Activated CD4-positive, CD25-positive, alpha-beta regulatory T cell treated with anti-CD3 and anti-CD28 coated beads, Interleukin-2, amount 50 U/mL, for 24 hours (primary cell): ENCODE results near the gene CCNB1.
"Not testable (repeated sequence)": the region's sequence is repeated elsewhere in the genome, so short reads cannot be mapped to it uniquely, and the experiment has no call there.

Experiments used
- ATAC-seq, 2 donors: fragments of 150-1000 bp; cut with Tn5 transposase; one replicate each; pipeline ENCODE4 v1.10.0; 2021; ENCODE audit warnings: mild to moderate bottlenecking in 1 of 2, moderate library complexity in 1 of 2

Gene CCNB1

DNA sequence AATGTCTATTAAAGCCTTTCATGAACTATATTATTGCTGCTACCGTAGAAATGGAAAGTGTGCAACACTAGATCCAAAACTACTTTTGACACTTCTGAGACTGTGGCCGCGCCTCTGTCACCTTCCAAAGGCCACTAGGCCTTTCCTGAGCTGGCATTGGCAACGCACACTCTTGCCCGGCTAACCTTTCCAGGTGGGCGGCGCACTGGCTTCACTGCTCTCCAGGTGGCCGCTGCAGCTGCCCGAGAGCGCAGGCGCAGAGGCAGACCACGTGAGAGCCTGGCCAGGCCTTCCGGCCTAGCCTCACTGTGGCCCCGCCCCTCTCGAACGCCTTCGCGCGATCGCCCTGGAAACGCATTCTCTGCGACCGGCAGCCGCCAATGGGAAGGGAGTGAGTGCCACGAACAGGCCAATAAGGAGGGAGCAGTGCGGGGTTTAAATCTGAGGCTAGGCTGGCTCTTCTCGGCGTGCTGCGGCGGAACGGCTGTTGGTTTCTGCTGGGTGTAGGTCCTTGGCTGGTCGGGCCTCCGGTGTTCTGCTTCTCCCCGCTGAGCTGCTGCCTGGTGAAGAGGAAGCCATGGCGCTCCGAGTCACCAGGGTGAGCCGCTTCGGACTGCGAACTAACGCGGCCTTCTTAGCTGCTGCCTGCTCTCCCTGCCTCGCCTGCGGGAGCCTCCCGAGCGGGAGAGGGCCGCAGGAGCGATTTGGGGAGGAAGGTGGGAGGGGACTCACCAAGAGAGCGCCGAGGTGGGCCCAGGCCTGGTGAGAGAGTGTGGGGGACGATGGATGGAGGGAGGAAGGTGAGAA, at the start of gene CCNB1:
TSS of gene CCNB1 (plus strand) at position 465 of the 807 bp plus-strand sequence. CDS start at position 578, 113 bp downstream.
- ATAC-seq: peak; percentile 99 to 100

DNA sequence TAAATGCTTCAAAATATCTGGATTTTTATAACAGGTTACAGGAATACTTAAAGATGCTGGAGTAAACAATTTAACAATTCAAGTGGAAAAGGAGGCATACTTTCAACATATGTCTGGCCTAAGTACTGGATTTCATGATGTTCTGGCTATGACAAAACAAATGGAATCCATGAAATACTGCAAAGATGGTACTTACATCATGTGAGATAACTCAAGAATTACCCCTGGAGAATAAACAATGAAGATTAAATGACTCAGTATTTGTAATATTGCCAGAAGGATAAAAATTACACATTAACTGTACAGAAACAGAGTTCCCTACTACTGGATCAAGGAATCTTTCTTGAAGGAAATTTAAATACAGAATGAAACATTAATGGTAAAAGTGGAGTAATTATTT, 37.5 kb upstream of the CCNB1 start:
- no peak for ATAC-seq

DNA sequence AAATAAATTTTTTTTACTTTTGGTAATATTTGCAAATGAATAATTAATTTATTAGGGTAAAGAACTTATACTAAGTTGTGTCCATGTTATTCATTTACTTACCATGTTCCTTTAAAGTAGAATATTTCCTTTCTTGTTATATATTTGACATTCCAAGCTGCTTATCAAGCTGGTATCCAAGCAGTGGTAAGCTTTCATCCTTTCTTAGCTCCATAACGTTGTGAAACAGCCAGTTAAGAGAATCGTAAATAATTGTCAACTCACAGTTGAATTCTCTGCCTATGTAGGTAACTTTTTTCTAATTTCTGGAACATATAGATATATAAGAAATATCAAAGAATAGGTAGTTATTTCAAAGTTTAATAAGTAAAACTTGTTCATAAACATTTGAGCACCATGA, 36.7 kb upstream of the CCNB1 start:
- no peak for ATAC-seq

DNA sequence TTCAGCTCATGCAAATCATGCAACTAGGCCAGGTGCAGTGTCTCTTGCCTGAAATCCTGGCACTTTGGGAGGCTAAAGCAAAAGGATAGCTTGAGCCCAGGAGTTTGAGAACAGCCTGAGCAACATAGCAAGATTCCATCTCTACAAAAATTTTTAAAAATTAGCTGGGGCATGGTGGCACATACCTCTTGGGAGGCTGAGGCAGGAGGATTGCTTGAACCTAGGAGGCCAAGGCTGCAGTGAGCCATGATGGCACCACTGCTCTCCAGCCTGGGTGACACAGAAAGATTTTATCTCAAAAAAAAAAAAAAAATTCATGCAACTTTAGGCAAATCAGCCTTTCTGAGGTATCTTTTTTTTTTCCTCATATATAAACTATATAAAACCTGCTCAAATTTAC, 35.6 kb upstream of the CCNB1 start:
- ATAC-seq: no peak

DNA sequence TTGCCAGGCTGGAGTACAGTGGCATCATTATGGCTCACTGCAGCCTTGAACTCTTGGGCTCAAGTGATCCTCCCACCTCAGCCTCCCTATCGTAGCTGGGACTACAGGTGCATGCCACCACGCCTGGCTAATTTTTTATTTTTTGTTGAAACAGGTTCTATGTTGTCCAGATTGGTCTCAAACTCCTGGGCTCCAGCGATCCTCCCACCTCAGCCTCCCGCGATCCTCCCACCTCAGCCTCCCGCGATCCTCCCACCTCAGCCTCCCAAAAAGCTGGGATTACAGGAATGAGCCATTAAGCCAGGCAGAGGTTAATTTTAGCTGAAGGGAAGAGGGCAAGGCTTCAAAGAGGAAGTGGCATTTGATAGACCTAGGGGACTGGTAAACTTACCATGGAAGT, 32.8 kb upstream of the CCNB1 start:
- ATAC-seq: no peak

DNA sequence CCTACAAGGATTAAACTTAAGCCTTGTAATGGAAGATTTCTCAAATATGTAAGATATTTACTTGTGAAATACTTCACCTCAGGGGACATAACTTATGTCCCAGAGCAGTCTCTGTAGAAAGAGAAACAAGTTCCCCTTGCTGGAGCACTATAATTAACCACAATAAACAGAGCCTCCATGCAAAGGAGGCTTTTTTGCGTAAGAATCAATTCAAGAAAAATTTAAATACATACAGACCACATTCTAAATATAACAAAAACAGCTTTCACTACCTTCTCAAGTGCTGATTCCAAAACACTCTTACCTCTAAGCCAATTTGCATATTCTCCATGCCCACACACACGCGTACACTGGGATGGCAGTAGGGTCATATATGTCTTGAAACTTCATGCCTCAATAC, 30.7 kb upstream of the CCNB1 start:
- no peak for ATAC-seq

DNA sequence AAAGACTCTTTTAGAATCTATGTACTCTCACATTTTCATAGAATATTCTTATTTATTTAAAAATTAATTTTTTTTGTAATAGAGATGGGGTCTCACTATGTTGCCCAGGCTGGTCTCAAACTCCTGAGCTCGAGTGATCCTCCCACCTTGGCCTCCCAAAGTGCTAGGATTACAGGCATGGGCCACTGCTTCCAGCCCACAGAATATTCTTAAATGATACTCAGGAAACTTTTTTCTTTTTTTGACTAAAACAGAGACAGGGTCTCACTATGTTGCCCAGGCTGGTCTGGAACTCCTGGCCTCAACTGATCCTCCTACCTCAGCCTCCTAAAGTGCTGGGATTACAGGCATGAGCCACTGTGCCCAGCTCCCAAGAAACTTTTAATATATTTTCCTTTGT, 29.7 kb upstream of the CCNB1 start:
- ATAC-seq: not testable (repeated sequence)

DNA sequence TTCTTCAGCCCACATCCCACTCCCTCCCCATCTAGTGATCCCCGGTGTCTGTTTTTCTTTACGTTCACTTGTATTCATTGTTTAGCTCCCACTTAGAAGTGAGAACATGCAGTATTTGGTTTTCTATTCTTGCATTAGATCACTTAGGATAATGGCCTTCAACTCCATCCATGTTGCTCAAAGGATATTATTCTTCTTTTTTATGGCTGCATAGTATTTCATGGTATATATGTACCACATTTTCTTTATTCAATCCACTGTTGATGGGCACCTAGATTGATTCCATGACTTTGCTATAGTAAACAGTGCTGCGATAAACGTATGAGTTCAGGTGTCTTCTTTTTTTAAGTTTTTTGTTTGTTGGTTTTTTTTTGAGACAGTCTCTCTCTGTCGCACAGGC, 29.1 kb upstream of the CCNB1 start:
- no peak for ATAC-seq

DNA sequence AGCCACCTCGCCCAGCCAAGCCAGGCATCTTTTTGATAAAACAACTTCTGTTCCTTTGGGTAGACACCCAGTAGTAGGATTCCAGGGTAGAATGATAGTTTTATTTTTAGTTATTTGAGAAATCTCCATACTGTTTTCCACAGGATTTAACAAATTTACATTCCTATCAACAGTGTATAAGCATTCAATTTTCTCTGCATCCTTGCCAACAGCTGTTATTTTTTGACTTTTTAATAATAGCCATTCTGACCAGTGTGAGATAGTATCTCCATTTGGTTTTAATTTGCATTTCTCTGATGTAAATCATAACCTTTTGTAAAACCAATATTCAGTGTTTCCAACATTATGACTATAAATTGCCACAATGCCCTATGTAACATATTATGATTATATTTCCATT, 28.2 kb upstream of the CCNB1 start:
- ATAC-seq: no peak

DNA sequence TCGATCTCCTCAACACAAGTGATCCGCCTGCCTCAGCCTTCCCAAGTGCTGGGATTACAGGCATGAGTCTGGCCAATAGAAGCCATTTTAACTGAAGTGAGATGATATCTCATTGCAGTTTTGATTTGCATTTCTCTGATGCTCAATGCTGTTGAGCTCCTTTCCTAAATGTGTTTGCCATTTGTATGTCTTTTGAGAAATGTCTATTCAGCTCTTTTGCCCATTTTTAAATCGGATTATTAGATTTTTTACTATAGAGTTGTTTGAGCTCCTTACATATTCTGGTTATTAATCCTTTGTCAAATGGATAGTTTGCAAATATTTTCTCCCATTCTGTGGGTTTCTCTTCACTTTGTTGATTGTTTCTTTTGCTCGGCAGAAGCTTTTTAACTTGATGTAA, 26.7 kb upstream of the CCNB1 start:
- ATAC-seq: not testable (repeated sequence)

DNA sequence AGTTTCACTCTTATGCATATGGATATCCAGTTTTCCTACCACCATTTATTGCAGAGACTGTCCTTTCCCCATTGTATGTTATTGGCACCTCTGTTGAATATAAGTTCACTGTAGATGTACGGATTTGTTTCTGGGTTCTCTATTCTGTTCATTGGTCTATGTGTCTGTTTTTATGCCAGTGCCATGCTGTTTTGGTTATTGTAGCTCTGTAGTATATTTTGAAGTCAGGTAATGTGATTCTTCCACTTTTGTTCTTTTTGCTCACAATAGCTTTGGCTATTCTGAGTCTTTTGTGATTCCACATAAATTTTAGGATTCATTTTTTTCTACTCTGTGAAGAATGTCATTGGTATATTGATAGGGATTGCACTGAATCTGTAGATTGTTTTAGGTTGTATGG, 26.1 kb upstream of the CCNB1 start:
- no peak for ATAC-seq

DNA sequence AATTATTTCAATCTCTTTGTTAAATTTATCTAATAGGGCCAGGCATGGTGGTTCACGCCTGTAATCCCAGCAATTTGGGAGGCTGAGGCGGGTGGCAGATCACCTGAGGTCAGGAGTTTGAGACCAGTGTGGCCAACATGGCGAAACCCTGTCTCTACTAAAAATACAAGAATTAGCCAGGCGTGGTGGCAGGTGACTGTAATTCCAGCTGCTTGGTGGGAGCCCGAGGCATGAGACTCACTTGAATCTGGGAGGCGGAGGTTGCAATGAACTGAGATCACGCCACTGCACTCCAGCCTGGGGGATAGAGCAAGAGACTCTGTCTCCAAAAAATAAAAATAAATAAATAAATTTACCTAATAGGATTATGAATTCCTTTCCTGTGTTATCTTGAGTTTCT, 18.4 kb upstream of the CCNB1 start:
- not testable (repeated sequence) for ATAC-seq

DNA sequence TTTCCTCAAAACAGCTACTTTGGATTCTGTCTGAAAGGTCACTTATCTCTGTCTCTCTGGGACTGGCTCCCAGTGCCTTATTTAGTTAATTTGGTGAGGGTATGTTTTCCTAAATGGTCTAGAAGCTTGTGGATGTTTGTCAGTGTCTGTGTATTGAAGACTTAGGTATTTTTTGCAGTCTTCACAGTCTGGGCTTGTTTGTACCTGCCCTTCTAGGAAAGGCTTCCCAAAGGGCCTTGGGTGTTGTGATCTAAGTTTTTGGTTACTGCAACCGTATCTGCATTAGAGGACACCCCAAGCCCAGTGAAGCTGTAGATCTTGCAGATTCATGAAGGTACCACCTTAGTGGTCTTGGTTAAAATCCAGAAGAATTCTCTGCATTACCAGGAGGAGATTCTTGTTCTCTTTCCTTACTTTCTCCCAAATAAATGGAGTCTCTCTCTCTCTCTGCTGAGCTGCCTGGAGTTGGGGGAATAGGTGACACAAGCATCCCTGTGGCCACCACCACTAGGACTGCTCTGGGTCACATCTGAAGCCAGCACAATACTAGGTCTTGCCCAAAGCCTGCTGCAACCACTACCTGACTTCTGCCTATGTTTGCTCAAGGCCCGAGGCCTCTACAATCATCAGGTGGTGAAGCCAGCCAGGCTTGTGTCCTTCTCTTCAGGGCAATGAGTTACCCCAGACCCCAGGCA, 17.8 kb upstream of the CCNB1 start:
- ATAC-seq: no peak

DNA sequence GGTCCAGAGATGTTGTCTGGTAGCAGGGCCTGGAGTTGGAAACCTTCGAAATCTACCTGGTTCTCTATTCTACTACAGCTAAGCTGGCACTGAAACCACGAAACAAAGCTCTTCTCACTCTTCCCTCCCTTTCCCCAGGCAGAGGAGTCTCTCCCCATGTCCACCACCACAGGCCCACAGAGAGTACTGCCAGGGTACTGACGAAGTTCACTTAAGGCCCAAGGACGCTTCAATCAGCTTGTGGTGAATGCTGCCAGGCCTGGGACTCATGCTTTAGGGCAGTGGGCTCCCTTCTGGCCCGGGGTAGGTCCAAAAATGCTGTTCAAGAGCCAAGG, 17.3 kb upstream of the CCNB1 start:
- no peak for ATAC-seq

DNA sequence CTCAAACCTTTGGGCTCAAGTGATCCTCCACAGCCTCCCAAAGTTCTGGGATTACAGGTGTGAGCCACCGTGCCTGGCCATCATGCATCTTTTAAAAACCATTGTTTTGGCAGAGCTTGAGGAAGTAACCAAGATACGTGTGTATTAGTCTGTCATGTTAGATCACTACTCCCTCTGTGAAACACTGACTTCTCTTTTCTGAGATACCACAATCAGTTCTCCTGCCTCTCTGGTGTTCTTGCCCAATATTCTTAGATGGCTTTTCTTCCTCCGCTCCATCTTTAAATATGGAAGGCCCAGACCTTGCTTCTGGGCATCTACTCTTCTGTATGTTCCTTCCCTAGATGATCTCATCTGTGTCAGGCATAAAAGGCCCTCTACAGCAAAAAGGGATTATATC, 14.2 kb upstream of the CCNB1 start:
- no peak for ATAC-seq

DNA sequence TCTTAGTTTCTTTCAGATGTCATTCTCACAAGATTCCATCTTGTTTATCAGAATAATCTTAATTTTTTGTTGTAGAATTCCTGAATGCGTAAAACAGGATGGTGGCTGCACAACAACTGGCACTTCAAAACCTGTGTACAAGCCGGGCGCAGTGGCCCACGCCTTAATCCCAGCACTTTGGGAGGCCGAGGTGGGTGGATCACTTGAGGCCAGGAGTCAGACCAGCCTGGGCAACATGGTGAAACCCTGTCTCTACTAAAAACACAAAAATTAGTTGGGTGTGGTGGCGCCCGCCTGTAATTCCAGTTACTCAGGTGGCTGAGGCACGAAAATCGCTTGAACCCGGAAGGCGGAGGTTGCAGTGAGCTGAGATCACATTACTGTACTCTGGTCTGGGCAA, 10.5 kb upstream of the CCNB1 start:
- no peak for ATAC-seq

DNA sequence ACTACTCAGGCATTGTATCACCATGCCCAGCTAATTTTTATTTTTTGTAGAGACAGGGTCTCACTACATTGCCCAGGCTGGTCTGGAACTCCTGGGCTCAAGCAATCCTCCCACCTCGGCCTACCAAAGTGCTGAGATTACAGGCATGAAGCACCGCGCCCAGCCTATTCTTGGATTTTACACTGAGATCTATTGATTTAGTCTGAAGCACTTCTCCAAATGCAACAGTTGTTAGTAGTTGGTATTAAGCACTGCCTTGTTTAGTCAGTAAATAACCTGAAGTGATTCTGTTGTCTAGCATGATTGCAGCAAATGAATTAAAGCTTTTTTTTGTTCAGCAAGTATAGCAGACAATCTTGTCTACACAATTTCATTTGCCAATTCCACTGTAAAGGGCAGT, 8.9 kb upstream of the CCNB1 start:
- no peak for ATAC-seq

DNA sequence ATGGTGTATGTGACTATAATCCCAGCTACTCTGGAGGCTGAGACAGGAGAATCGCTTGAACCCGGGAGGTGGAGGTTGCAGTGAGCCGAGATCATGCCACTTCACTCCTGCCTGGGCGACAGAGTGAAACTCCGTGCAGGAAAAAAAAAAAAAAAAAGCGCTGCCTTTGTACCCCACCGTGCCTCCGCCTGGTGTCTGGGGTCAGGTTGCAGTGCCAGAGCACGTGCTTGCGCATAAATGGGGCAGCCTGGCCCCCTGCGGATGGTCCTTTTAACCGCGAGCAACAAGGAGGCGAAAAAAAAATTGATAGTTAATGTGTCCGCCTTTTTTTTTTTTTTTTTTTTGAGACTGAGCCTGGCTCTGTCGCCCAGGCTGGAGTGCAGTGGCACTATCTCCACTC, 6.3 kb upstream of the CCNB1 start:
- ATAC-seq: no peak

DNA sequence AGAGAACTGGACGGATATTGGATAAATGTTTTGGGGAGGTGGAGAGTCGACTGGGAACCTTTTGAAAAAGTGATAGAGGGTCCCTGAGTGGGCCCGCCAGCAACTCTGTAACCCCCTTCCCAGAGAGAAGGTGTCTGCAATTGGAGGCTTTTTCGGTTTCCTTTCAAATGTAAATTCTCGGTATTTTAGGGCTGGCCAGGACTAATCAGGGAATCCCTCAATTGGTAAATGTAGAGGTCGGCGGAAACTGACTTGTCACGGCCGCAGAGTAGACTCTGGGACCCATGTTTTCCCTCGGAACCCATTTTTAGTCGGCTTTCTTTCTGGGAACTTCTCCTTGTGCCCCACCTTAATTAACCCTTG, 524 bp downstream of the CCNB1 start:
- no peak for ATAC-seq

DNA sequence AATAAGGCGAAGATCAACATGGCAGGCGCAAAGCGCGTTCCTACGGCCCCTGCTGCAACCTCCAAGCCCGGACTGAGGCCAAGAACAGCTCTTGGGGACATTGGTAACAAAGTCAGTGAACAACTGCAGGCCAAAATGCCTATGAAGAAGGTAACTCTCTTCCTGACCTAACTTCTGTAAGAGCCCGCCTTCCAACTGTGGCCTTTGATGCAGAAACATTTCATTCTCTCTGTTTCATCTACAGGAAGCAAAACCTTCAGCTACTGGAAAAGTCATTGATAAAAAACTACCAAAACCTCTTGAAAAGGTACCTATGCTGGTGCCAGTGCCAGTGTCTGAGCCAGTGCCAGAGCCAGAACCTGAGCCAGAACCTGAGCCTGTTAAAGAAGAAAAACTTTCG, 979 bp downstream of the CCNB1 start:
- ATAC-seq: no peak

DNA sequence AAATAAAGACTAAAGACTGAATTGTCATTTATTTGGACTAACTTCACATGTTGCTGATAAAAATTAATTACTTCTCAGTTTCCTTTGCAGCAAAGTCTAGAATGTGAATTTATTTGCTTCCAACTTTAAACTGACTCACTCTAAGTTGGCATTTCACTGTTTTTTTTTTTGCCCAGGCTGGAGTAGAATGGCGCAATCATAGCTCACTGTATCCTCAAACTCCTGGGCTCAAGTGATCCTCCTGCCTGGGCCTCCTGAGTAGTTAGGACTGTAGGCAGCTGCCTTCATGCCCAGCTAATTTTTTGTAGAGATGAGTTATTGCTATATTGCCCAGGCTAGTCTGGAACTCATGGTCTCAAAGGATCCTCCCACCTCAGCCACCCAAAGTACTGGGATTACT, 3.5 kb downstream of the CCNB1 start:
- no peak for ATAC-seq

DNA sequence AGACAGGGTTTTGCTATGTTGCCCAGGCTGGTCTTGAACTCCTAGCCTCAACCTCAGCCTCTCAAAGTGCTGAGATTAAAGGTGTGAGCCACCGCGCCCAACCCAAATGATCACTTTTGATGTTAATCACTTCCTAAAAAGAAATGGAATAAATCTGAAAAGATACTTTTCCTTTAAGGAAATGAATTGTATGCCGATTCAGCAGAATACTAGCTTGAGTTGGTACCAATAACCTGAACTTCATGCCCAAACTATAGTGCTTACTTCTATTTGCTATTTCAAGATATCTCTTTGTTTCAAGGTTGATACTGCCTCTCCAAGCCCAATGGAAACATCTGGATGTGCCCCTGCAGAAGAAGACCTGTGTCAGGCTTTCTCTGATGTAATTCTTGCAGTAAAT, 4.0 kb downstream of the CCNB1 start:
- ATAC-seq: no peak

DNA sequence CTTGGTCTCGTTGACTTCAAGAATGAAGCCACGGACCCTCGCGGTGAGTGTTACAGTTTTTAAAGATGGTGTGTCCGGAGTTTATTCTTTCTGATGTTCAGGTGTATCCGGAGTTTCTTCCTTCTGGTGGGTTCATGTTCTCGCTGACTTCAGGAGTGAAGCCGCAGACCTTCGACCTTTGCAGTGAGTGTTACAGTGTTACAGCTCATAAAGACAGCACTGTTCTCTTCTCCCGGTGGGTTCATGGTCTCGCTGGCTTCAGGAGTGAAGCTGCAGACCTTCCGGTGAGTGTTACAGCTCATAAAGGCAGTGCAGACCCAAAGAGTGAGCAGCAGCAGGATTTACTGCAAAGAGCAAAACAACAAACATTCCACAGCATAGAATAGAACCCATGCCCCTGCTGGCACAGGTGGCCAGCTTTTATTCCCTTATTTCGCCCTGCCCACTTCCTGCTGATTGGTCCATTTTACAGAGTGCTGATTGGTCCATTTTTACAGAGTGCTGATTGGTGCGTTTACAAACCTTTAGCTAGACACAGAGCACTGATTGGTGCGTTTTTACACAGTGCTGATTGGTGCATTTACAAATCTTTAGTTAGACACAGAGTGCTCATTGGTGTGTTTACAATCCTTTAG, 14.8 kb downstream of the CCNB1 start:
- ATAC-seq: not testable (repeated sequence)

DNA sequence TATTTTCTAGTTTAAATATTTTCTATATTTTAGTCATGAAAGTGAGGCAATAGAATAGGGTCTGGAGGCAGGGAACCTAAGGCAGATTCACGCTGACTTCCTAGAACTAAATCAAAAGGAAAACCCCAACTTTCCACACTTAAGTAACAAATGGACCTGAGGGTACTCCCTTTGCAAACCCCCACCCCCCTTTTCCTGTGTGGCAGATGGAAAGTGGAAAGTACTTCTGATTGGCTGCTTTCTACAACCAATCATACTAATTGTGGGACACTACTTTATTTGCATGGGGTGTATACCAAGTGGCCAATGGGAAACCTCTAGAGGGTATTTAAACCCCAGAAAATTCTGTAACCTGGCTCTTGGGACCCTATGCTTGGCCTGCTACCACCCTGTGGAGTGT, 17.7 kb downstream of the CCNB1 start:
- no peak for ATAC-seq
